Lung (tissue), 12 donors: ENCODE data around the gene NOP10. TPM values are rescaled to one million over a fixed set of nuclear protein-coding genes. Genes with fewer than 3 reads are reported as not detected.

Source experiments
- ATAC-seq: fragments of 200-7000 bp; cut with Tn5 transposase; one replicate; pipeline ENCODE4 v1.9.1; 2020; ENCODE audit warnings: moderate number of reproducible peaks; ENCODE audit not compliant: insufficient read depth, low FRiP score
- DNase-seq, 3 donors: peaks; one replicate each; pipeline ENCODE4 v3.0.0-alpha.2; 2013 to 2017
- H3K27ac ChIP-seq, 2 donors: one replicate each; pipeline ENCODE4 v1.5.1; 2013; ENCODE audit warnings: mild to moderate bottlenecking in 2 of 2, moderate library complexity in 2 of 2, control low read depth in 1 of 2, inconsistent platforms in 1 of 2, low read depth in 1 of 2, low read length in 1 of 2
- H3K27me3 ChIP-seq, 3 donors: one replicate each; pipeline ENCODE4 v1.5.1; 2013; ENCODE audit warnings: low read length in 2 of 3; ENCODE audit not compliant: control insufficient read depth in 3 of 3, insufficient read depth in 3 of 3
- H3K36me3 ChIP-seq, 4 donors: one replicate each; pipeline ENCODE4 v1.5.1; 2013; ENCODE audit warnings: low read length in 4 of 4, mild to moderate bottlenecking in 1 of 4, moderate library complexity in 1 of 4; ENCODE audit not compliant: control insufficient read depth in 4 of 4, insufficient read depth in 4 of 4
- H3K4me1 ChIP-seq, 5 donors: one replicate each; pipeline ENCODE4 v1.5.1; 2013; ENCODE audit warnings: low read length in 5 of 5, mild to moderate bottlenecking in 2 of 5, moderate library complexity in 1 of 5; ENCODE audit not compliant: control insufficient read depth in 5 of 5, insufficient read depth in 5 of 5
- H3K4me3 ChIP-seq: one replicate; pipeline ENCODE4 v1.5.1; 2013; ENCODE audit warnings: mild to moderate bottlenecking, control low read depth, moderate library complexity
- H3K9ac ChIP-seq, 2 donors: one replicate each; pipeline ENCODE4 v1.5.1; 2013; ENCODE audit warnings: low read length in 2 of 2, control low read depth in 1 of 2; ENCODE audit not compliant: insufficient read depth in 1 of 2
- H3K9me3 ChIP-seq, 4 donors: one replicate each; pipeline ENCODE4 v1.5.1; 2013; ENCODE audit warnings: low read length in 3 of 4, mild to moderate bottlenecking in 1 of 4, moderate library complexity in 1 of 4; ENCODE audit not compliant: control insufficient read depth in 4 of 4, insufficient read depth in 3 of 4
- CTCF ChIP-seq: IDR thresholded peaks from 2 replicates; pipeline ENCODE4 v1.5.1; 2012; ENCODE audit warnings: mild to moderate bottlenecking; ENCODE audit errors: control extremely low read depth, extremely low read depth
- WGBS, 2 donors: extraction: QIAGEN DNeasy Blood & Tissue Kit; methylation state at CpG; one replicate each; pipeline ENCODE4 v1.1.7; 2013; 5-methylcytosine and 5-hydroxymethylcytosine counted together
- polyA plus RNA-seq, 2 donors: library from polyadenylated mRNA; stranded (reverse); fragments of 200-250 nt; gene quantifications; one replicate each; pipeline ENCODE4 v1.2.1, GENCODE V29; 2013
- total RNA-seq, 2 donors: library from RNA; depleted of rRNA in 1 of 2; stranded (reverse); fragments of >200 nt in 1 of 2; gene quantifications; one replicate each; pipeline ENCODE4 v1.2.1, GENCODE V29; 2014 to 2021
- donor health status: control.
- donor health status: control.
- donor health status: Bipolar disorder and iron deficiency.
- donor health status: healthy.
- donor health status: DM: yes; HTN: yes; CAD: no.

The NOP10 gene
- total and polyA plus RNA-seq, 4 donors, result 103 to 509 (median 233) TPM

DNA sequence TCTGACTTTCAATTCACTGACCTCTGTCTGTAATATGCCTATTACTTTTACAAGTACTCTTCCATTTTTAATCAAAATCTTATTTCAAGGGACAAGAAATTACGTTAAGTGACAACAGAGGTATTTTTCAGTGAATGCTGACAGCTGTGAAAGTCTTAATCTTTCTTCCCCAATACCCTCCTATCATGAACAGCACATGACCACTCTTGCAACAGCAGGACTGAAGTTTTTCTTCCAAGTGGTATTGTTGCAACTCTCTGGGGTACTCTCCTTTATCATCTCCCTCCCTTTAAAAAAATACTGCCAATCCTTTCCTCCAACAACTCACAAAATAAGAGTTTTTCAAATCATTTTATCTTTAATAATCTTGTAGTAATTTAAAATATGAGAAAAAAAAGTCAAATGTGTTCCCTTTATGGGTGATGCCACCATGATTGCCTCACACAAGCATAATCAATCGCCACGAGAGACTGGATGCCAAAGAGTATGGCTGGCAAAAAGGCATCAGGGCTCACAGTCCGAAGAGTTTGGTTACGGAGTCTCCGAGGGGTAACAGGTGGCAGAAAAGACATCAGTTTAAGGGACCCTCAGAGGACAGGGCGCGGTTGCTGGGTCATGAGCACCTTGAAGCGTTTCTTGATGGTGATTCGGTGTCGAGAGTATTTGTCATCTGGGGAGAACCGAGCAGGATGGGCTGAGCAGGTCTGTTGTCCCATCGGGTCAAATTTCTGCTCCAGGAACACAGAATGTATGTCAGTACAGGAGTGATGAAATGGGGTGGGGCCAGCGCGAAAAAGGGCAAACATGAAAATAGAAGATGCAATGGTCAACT is 1.3 kb downstream of the NOP10 start:
- Histone ChIP-seq H3K27ac (no peak overlapping the region), H3K4me1 (peaks cover 3 to 8% (median 6%) of the 10 kb centered on the region in 5 donors), H3K9ac (no peak overlapping the region), H3K4me3 (peak overlapping the region; percentile 64), H3K9me3 (no peaks in the 10 kb centered on the region), H3K36me3 (peaks cover 0 to 15% (median 4%) of the 10 kb centered on the region in 4 donors), H3K27me3 (no peaks in the 10 kb centered on the region)
- no peak for DNase-seq
- TF ChIP-seq CTCF, result no peak
- WGBS, 2 donors, result 81 to 90% methylated on average over 15 of the region's 15 CpGs
- ATAC-seq, result no peak

DNA sequence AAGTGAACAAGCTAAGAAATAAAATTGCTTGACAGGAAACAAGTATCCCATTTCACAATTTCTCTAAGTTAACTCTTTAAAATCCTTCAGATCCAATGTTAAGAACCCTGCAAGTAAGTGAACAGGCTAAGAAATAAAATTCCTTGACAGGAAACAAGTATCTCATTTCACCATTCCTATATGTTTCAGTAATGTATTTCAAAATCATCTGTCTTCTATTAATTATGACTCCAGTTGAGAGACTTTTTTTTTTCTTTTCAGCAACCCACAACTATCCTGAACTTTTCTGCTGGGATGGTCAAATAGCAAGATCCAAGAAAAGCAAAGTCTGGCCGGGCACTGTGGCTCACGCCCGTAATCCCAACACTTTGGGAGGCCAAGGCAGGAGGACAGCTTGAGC is 3.0 kb downstream of the NOP10 start:
- no peak overlapping the region for H3K9ac ChIP-seq
- H3K4me1 ChIP-seq, result peaks cover 3 to 11% (median 10%) of the 10 kb centered on the region in 5 donors

DNA sequence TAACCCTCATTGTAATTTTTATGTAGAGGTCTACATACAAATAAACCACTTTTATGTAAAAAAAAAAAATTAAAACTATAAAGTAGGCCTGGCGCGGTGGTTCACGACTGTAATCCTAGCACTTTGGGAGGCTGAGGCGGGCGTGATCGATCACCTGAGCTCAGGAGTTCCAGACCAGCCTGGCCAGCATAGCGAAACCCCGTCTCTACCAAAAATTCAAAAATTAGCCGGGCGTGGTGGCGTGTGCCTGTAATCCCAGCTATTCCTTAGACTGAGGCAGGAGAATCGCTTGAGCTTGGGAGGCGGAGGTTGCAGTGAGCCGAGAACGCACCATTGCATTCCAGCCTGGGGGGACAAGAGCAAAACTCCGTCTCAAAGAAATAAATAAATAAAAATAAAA is 4.6 kb downstream of the NOP10 start:
- DNase-seq (no peak), ATAC-seq (no peak)
- H3K27ac ChIP-seq, result peak overlapping the region in 1 of 2 donors; percentile 94
- no peak overlapping the region for H3K9ac ChIP-seq
- H3K4me1 ChIP-seq, result peaks cover 3 to 11% (median 10%) of the 10 kb centered on the region in 5 donors
- H3K4me3 ChIP-seq, result no peak overlapping the region
- H3K36me3 ChIP-seq, result peaks cover 0 to 15% (median 4%) of the 10 kb centered on the region in 4 donors
- no peaks in the 10 kb centered on the region for H3K27me3 ChIP-seq
- no peak for TF ChIP-seq CTCF
- no peaks in the 10 kb centered on the region for H3K9me3 ChIP-seq
- 81% methylated on average over 16 of the region's 16 CpGs for WGBS, 2 donors

More for the DNA sequence above, 3.0 kb downstream of the NOP10 start:
- Histone ChIP-seq H3K4me3 (no peak overlapping the region), H3K9me3 (no peaks in the 10 kb centered on the region), H3K27ac (no peak overlapping the region), H3K27me3 (no peaks in the 10 kb centered on the region), H3K36me3 (peaks cover 0 to 15% (median 4%) of the 10 kb centered on the region in 4 donors)
- no peak for TF ChIP-seq CTCF
- DNase-seq (no peak), ATAC-seq (no peak)
- WGBS, 2 donors, result 92 to 96% methylated on average over 3 of the region's 3 CpGs
